Non-pigmented ciliary epithelial cell (primary cell): ENCODE results near the gene KRT16.
"Not testable (repeated sequence)": the region's sequence is repeated elsewhere in the genome, so short reads cannot be mapped to it uniquely, and the experiment has no call there.

Source experiments
- DNase-seq: peaks from one replicate; pipeline ENCODE4 v3.0.0-alpha.2; 2010; ENCODE audit warnings: low read depth

Gene KRT16

DNA sequence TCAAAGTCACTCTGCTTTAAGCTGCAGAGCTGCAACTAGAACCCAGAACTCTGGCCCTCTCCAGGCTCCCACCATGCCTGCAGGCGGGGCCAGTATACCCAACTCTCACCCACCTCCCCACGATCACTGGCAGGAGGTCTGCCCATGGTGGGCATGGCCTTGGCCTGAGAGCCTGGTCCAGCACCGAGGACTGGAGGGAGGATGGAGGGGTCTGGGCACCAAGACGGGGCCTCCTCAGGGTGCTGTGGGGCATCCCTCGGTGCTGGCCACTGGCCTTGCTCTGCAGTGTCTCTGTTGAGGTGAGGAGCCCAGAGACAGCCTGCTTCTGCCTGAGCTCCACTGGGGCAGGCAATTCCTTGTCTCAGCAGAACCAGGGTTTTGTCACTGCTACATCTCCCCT is 1.5 kb upstream of the KRT16 start:
- DNase-seq = no peak

DNA sequence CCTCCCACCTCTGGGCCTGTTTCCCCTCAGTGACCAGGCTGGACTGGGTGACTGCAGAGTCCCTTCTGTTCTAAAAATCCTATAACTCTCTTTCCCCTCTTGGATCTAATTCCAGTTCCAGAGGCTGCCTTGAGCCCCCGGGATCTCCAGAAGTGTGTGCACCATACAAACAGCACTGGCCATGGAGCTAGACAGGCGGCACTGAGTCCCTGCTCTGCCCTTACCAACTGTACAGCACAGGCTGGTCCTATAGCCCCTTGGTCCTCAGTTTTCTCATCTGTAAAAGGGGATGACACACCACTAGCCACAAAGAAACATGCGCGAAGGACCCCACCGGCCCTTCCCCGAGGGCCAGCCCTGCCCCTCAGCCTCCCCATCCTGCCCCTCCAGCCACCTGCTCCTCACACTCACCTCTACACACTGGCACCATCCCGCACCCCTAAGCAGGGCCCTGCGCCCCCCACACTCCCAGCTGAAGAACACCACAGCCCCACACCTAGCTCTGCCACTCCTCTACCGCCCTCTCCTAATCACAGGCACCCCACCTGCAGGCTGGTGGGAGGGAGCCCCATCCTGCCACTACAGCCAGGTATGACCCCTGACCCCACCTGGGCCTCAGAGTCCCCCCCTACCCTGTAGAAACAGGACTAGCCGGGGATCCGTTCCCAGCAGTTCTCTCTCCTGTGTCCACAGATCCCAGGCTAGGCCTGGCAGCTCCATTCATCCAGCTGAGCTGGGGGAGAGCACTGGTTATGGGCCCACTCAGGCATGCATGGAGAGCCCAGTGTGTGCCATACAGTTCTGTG is 913 bp upstream of the KRT16 start:
- DNase-seq = no peak

DNA sequence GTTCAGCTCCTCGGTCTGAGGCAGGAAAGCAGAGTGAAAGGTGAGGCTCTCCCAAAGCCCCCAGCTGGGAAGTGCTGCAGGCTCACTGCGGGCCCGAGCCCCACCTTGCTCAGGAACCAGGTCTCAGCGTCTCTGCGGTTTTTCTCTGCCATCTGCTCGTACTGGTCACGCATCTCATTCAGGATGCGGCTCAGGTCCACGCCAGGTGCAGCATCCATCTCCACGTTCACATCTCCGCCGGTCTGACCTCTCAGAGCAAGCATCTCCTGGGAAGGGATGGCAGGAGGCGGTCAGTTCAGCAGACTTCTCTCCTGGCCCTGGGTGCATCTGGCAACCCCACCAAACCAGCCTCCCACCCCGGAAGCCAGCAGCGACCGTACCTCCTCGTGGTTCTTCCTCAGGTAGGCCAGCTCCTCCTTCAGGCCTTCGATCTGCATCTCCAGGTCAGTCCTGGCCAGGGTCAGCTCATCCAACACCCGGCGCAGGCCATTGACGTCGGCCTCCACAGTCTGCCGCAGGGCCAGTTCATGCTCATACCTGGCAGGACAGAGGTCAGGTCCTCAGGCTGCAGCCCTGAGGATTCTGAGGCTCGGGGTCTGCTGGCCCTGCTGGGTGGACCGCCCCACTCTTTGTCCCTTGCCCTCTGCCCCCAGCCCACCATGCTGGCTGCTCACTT is 1.5 kb downstream of the KRT16 start:
- no peak for DNase-seq

DNA sequence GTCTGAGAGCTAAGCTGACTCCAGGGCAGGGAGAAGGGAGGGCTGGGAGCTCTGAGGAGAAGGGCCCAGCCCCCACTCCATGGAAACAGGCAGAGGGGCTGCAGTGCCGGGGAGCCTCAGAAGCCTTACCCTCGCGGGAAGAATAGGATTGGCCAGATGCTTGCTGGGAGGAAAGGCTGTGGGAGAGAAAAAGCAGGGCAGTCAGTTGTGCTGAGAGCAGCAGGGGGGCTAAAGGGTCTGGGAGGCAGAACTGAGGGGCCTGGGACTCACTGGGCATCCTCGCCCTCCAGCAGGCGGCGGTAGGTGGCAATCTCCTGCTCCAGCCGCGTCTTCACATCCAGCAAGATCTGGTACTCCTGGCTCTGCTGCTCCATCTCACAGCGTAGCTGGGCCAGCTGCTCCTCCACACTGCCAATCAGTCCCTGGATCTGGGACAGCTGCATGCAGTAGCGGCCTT is 2.5 kb downstream of the KRT16 start:
- not testable (repeated sequence) for DNase-seq

DNA sequence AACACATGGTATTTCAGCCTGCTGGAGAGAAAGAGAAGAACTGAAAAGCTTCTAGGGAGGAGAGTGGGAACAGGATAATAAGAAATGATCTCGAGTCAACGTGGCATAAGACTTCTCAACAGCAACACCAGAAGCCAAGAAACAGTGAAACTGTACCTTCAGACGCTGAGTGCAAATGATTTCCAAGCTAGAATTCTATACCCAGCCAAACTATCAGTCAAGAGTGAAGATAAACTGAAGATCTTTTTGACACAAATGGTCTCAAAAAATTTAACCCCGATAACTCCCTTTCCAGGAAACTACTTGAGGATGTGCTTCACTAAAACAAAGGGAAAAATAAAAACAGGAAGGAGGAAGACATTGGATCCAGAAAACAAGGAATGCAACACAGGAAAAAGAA is 5.6 kb downstream of the KRT16 start:
- not testable (repeated sequence) for DNase-seq

DNA sequence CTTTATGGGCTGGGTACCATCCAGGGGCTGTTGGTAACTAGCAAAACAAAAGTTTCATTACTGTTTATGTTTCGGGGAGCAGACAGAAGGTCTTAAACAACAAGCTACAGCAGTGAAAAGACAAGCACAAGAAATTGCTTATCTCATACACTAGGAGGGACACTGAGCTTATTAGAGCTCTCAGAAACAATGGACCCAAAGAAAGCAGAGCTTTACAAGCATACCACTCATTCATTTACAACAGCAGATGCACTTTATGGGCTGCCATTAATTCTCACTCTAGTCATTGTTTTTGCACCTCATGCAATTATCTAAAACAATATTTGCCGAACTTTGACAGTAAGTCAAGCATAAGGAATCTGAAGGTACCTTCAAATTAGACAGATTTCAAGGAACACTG is 10.0 kb downstream of the KRT16 start:
- DNase-seq = no peak

DNA sequence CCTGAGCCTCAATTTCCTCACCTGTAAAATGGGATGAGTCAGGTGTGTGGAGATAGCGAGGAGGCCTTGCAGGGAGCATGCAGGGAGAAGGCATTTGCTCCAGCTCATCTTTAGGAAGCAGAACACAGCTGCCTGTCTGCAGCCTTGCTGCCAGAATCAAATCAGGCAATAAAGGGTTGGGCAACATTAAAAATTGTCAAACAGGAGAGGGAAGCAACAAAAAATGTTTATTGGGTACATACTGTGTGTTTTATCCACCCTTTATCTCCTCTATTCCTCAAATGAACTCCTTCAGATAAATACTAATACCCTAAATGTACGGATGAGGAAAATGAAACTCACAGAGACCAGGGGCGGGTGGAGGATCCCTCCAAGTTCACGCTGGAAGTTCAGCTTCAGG is 12.2 kb downstream of the KRT16 start:
- DNase-seq = no peak

DNA sequence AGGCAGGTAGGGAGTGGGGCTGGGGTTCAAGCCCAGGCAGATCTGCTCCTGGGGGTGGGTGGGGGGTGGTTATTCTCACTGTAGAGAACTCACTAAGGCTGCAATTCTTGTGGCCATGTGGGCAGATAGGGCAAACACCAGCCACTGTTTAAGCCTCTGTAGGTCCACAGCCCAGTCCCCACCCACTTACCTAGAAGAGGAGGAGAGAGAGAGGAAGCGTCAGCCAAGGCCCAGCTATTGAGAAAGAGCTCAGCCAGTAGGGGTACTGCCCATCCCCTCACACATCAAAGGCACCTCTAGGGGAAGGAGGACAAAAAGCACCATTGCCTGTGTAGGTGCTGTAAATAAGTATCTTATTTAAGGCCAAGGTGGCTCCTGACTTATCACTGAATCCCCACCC is 12.9 kb downstream of the KRT16 start:
- no peak for DNase-seq

DNA sequence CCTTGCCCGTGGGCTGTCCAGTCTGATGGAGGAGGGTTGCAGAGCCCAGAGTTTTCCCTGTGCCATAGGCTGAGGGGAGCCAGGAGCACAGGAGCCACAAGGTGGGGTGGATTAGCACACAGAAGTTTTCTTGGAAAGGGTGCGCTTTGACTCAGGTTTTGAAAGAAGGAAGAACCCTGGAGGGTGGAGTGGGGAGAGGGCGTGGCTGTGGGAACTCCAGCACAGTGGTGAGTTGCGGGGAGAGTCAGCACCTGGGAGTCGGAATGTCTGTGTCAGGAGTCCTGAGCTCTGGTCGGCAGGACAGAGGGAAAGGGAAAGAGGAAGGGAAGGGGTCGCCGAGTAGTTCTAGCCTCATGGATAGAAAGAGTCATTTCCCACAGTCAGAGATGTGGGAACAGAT is 17.0 kb downstream of the KRT16 start:
- no peak for DNase-seq

DNA sequence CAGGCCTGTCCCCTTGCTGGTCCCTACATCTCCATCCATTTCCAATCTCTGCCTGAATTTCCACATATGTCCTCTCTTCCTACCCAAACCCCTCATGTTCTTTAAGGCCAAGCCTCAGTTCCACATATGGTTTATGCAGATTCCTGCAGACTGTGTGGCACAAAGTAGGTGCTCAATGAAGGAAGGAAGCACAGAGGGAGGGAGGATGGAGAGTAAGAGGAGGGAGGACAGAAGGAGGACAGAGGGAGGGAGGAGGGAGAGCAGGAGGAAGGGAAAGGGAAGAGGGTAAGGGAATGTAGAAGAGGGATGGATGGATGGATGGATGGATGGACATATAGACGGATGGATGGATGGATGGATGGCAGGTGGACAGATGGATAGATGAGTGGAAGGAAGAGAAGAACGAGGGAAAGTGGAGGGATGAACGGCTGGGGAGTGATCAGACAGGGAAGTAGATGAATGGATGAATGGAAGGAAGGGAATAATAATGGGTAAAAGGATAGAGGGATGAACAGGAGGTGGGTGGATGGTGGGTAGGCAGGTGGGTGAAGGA is 18.1 kb downstream of the KRT16 start:
- DNase-seq = no peak

DNA sequence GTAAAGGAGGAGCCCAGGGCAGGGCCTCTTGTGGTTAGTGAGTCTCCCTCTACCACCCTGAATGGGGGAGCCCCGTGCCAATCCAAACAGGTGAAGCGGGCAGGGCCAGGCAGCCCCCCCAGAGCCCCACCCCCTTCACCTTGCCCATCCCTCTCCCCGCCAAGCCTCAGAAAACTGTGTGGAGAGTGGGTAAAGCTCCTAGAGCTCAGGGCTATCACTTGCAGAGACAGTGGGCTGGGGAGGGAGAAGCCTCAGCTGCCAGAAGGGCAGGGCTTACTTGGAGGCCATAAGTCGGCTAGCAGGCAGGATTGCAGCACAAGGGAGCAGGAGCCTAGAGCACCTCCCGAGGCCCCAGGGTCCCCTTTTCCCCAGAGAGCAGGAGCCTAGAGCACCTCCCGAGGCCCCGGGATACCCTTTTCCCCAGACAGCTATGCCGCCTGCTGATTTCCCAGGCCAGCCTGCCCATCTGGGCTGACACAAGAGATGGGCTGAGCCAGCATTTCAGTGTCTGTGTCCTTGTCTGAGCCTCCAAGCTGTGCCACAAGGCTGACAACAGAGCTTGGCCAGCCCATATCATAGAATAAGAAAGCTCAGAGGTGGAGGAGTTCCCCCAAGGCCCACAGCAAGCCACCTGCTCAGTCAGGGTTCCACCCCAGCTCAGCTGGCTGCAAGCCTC is 19.1 kb downstream of the KRT16 start:
- DNase-seq = no peak

DNA sequence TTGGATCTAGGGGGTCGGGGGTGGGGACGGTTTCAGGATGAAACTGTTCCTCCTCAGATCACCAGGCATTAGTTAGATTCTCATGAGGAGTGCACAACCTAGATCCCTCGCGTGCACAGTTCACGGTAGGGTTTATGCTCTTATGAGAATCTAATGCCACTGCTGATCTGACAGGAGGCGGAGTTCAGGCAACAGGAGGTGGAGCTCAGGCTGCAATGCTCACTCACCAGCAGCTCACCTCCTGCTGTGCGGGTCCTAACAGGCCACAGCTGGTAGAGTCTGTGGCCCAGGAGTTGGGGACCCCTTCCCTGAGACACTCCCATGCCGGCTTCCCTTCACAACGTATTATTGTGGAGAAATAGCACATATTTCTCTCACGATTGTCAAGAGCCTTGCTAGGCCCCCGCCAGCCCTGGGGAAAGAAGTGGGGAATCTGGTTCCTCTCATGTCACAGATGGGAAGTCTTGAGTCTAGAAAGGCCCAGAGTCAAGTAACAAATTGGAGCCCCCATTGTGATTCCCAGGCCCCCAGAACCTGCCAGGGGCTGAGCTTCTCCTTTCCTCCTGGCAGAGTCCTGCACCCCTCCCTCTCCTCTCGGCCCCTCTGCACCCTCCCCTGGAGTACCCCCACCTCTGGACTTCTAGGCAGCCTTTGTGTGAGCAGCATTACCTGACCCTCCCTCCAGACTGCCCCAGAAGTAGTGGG is 19.8 kb downstream of the KRT16 start:
- no peak for DNase-seq

DNA sequence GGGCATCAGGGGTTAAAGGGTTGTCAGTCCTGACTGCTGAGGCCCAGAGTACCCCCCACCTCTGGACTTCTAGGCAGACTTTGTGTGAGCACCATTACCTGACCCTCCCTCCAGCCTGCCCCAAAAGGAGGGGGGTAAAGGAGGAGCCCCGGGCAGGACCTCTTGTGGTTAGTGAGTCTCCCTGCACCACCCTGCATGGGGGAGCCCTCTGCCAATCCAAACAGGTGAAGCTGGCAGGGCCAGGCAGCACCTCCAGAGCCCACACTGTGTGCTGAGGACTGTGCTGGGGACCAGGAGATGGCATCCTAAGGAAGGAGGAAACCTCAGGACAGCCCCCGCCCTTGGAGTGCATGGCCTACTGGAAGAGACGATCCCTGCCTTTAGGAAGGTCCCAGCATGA is 23.3 kb downstream of the KRT16 start:
- no peak for DNase-seq

DNA sequence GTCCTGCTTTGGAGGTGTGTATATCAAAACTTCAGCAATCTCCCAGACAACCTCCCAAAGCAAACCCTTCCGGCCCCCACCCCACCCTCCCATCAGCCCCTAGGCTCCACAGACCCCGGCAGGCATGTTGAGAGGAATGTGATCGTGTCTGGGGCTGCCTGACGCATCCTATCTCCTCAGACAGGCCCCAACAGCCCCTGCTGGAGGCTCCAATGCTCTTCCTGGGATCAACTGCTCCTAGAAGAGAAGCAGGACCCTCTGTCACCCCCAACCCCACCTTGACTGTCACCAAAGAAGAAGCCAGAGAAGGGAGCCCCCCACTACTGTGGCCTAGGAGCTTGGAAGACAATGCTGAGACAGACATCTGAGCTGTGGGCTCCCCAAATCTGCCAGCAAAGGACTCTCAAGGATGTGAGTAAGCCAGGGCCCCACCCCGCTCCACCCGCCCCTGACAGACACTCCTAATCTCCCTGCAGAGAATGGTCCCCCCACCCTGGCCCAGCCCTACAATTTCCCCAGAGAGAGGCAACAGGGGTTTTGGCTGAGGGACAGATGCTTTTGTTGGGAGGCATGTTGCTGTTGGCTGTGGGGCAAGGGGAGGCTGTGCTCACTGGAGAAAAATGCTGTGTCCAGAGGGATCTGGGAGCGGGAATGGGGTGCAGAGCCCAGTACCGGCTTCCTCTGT is 24.3 kb downstream of the KRT16 start:
- no peak for DNase-seq

DNA sequence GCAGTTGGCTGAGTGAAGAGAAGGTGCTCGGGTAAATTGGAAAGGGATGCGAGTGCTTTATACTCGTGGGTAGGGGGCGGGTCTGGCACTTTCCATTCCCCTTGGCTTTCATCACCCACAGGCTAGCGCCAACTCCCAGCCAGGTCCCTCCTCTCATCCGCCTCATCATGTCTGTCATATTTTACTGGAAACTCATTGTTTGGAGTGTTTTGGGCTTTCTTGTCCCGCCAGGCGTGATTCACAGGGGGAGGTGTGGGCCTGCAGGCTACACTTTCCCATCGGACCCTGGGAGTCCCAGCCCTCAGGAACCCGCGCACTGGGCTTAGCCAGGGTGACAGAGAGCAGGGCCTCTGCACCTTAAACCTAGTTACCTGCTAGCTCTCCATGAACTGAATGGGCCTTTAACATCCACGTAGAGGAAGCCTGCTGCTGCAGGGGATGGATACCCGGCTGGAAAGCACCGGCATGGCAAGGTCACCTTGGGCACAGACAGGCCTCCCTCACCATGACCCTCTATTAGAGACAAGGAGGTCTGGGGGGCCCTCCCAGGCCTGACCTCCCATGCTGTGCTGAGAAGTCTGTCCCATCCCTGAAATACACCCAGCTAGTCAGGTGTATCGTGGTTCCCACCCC is 25.6 kb downstream of the KRT16 start, which contains the start of gene KRT14:
Gene KRT14 (minus strand): TSS at position 33 of the 633 bp plus-strand sequence. CDS start 61 bp downstream, outside the sequence.
- no peak for DNase-seq

DNA sequence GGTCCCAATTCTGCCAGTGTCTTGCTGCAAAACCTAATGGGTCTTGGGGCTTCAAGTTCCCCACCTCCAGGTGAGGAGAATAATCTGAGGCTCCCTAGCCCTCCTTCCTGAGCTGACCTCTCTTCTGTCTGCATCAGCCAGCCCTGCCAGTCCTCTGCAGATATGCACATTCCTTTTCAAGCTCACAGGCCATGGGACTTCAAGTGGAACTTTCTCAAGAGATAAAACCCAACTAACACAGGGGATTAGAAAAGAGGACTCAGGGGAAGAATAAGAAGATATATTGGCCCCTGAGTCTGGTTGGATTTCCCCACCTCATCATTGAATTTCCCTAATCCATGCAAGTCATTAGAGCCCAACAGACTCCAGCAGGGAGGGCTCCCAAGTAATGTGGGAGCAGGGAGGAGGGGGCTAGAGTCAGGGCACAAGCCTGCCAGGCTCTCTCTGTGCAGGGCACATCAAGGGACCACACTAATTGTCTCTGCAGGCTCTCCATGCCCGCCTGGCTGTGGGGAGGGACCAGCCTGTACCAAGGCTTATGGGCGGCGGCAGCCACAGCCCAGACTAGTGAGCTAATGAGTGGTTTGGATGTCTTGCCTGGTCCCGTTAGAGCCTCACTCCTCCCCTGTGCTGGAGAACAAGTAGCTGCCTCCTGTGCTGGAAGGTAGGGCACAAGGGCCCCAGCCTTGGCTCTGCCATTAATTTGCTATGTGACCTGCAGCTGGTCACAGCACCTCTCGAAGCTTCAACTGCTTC is 27.1 kb downstream of the KRT16 start:
- no peak for DNase-seq

DNA sequence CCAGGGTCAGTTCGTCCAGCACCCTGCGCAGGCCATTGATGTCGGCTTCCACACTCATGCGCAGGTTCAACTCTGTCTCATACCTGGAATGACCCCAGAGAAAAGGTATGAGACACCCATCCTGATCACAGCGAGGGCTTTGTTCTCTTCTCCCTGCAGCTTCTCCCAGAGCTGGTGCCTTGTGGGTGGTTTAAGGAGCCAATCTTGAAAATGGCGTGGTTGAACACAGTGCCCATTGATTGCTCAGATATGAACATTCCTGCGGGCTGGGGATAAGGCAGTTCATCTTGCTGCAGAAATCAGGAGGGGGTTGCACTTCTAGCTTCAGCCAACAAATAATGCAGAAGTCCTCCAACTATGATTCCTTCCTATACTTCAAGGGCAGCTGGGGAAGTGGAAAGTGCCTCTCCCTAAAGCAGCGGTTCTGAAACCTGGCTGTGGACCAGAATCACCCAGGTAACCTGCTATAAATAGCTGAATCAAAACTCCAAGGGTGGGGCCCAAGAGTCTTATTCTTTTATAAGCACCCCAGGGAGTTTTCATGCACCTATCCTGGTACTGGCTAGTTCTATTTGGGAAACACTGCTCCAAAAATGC is 28.1 kb downstream of the KRT16 start:
- DNase-seq = not testable (repeated sequence)

DNA sequence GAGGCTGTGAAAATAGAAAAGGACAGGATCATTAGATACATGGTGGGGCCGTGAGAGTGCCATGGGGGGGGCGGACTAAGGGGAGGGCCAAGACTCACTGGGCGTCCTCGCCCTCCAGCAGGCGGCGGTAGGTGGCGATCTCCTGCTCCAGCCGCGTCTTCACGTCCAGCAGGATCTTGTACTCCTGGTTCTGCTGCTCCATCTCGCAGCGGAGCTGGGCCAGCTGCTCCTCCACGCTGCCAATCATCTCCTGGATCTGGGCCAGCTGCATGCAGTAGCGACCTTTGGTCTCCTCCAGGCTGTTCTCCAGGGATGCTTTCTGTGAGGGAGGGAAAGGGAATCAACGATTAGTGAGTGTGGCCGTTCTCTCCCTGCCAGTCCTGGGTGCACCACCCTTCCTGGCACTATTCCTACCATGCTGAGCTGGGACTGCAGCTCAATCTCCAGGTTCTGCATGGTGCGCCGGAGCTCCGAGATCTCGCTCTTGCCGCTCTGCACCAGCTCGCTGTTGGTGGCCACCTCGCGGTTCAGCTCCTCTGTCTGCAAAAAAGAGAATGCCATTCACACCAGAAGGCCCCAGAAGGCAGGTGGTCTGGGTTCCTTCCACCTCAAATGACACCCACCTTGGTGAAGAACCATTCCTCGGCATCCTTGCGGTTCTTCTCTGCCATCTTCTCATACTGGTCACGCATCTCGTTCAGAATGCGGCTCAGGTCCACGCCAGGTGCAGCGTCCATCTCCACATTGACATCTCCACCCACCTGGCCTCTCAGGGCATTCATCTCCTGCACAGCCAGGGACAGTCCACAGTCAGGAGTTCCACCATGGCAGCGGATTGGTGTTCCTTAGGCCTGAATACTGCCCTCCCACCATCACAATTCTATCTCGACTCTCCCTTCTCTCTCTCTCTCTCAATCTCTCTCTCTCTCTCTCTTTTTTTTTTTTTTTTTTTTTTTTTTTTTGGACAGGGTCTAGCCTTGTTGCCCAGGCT is 29.1 kb downstream of the KRT16 start:
- no peak for DNase-seq
